ENCODE results near the gene FOXR1. TPM values are rescaled to one million over a fixed set of nuclear protein-coding genes. Genes with fewer than 3 reads are reported as not detected.
A peak's percentile ranks its signal among the peaks of the same experiment; 100 is the strongest.

Gene FOXR1
- total RNA-seq, 4 donors from 2014 or later = not detected

DNA sequence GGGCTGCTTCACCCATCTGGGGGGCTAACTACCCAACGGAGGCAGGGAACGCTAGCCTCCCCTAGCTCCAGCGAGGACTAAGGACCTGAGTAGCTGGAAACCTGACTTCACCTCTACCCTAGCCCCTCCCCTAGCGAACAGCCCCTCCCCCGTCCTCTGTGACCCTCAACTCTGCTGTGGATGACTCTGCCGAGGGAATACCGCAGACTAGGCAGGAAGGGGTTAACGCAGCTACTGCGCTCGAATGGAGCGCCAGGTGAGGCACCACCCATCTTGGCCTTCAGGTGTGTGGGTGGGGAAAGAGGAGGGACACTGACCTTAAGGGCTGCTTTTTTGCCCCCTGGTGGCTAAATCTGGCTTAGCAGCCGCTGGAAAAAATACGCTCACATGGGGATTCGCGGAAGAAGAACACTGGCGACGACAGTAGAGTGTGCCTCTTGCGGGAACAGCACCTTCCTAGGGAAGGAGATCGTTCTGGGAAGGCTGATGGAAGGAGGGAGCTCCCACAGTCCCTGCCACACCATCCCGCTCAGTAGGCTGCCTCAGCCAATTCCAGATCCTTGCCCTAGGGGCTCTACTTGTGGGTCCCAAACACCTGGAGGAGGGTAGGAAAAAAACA is 41.4 kb upstream of the FOXR1 start:
- TF ChIP-seq POLR2A (IDR thresholded peaks at IDR 0.05) (no peak), EP300 (IDR thresholded peaks at IDR 0.05) (no peak), POLR2AphosphoS5 (IDR thresholded peaks at IDR 0.05) (peak in 1 of 3 donors; percentile 10)
- TF ChIP-seq, protein P1, sequence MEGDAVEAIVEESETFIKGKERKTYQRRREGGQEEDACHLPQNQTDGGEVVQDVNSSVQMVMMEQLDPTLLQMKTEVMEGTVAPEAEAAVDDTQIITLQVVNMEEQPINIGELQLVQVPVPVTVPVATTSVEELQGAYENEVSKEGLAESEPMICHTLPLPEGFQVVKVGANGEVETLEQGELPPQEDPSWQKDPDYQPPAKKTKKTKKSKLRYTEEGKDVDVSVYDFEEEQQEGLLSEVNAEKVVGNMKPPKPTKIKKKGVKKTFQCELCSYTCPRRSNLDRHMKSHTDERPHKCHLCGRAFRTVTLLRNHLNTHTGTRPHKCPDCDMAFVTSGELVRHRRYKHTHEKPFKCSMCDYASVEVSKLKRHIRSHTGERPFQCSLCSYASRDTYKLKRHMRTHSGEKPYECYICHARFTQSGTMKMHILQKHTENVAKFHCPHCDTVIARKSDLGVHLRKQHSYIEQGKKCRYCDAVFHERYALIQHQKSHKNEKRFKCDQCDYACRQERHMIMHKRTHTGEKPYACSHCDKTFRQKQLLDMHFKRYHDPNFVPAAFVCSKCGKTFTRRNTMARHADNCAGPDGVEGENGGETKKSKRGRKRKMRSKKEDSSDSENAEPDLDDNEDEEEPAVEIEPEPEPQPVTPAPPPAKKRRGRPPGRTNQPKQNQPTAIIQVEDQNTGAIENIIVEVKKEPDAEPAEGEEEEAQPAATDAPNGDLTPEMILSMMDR (IDR thresholded peaks at IDR 0.05) = peak; percentile 92 to 97
- Histone ChIP-seq H3K27ac (peak overlapping the region; percentile 96), H3K9me3 (no peaks in the 10 kb centered on the region), H3K4me1 (peaks cover 50% of the 10 kb centered on the region), H3K27me3 (no peaks in the 10 kb centered on the region), H3K36me3 (no peaks in the 10 kb centered on the region), H3K4me3 (peak overlapping the region; percentile 77)
- 3% methylated on average over 17 of the region's 20 CpGs for WGBS
- DNase-seq (ENCODE audit: low spot score in 2 of 2) = peak; percentile 90 to 93

DNA sequence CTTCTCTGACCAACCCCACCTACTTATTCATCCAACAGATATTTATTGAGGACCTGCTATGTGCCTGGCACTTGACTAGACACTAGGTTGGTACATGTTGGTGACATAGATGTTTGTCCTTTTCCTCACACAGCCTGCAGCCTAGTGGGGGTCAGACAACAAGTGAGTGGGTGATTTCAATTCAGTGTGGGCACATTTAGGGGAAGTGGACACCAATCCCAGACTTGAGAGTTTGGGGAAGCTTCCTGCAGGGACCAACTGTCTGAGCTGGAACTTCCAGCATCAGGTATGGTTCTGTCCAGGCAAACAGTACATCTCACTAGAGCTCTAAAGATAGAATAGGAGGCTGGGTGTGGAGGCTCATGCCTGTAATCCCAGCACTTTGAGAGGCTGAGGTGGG is 40.0 kb upstream of the FOXR1 start:
- no peak overlapping the region for H3K27ac ChIP-seq
- no peaks in the 10 kb centered on the region for H3K9me3 ChIP-seq
- H3K36me3 ChIP-seq = no peaks in the 10 kb centered on the region
- TF ChIP-seq POLR2AphosphoS5 (IDR thresholded peaks at IDR 0.05) (no peak), POLR2A (IDR thresholded peaks at IDR 0.05) (no peak), EP300 (IDR thresholded peaks at IDR 0.05) (no peak)
- TF ChIP-seq, protein P1 (IDR thresholded peaks at IDR 0.05) = no peak
- no peaks in the 10 kb centered on the region for H3K27me3 ChIP-seq
- H3K4me3 ChIP-seq = no peak overlapping the region
- no peak for DNase-seq (ENCODE audit: low spot score in 2 of 2)
- peaks cover 42% of the 10 kb centered on the region for H3K4me1 ChIP-seq

DNA sequence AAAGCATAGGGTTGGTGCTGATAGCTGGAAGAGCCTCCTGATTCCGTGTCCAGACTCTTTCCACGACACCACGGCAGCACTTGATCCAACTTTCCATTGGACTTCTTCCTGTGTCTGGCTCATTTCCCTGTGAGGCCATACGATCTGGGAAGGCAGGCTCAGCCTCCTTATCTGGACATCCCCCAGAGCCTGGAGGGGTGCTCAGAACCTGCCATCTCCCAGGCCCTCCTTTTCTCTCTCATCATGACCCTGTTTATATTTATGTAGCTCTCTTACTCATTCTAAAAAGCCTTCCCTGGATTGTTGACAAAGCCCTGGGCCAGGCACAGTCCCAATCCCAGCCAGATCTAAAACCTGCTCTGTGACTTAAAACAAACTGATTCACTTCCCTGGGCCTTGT is 38.1 kb upstream of the FOXR1 start:
- TF ChIP-seq, protein P1 (IDR thresholded peaks at IDR 0.05) = no peak
- no peak for TF ChIP-seq POLR2A (IDR thresholded peaks at IDR 0.05)
- no peak for TF ChIP-seq POLR2AphosphoS5 (IDR thresholded peaks at IDR 0.05)
- no peak for TF ChIP-seq EP300 (IDR thresholded peaks at IDR 0.05)
- H3K4me1 ChIP-seq = peaks cover 23% of the 10 kb centered on the region
- H3K4me3 ChIP-seq = no peak overlapping the region
- H3K27me3 ChIP-seq = no peaks in the 10 kb centered on the region
- no peaks in the 10 kb centered on the region for H3K36me3 ChIP-seq
- 2% methylated on average over 4 of the region's 4 CpGs for WGBS
- no peak overlapping the region for H3K27ac ChIP-seq
- H3K9me3 ChIP-seq = no peaks in the 10 kb centered on the region
- DNase-seq (ENCODE audit: low spot score in 2 of 2) = no peak

DNA sequence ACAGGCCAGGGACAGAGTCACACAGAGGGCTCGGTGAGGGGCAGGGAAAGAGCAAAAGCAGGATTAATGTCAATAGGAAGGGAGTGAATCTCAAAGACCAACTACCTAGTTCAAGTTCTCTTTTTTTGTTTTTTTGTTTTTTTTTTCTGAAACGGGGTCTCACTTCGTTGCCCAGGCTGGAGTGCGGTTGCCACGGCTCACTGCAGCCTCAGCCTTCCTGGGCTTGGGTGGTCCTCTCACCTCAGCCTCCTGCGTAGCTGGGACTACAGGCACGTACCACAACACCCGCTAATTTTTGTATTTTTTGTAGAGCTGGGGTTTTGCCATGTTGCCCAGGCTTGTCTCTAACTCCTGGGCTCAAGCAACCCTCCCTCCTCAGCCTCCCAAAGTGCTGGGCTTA is 36.2 kb upstream of the FOXR1 start:
- TF ChIP-seq POLR2A (IDR thresholded peaks at IDR 0.05) (no peak), POLR2AphosphoS5 (IDR thresholded peaks at IDR 0.05) (no peak), EP300 (IDR thresholded peaks at IDR 0.05) (no peak)
- TF ChIP-seq, protein P1 (IDR thresholded peaks at IDR 0.05) = no peak
- Histone ChIP-seq H3K9me3 (no peaks in the 10 kb centered on the region), H3K4me3 (no peak overlapping the region), H3K27me3 (no peaks in the 10 kb centered on the region), H3K4me1 (peaks cover 20% of the 10 kb centered on the region), H3K27ac (no peak overlapping the region), H3K36me3 (no peaks in the 10 kb centered on the region)
- 83% methylated on average over 8 of the region's 8 CpGs for WGBS
- DNase-seq (ENCODE audit: low spot score in 2 of 2) = no peak

DNA sequence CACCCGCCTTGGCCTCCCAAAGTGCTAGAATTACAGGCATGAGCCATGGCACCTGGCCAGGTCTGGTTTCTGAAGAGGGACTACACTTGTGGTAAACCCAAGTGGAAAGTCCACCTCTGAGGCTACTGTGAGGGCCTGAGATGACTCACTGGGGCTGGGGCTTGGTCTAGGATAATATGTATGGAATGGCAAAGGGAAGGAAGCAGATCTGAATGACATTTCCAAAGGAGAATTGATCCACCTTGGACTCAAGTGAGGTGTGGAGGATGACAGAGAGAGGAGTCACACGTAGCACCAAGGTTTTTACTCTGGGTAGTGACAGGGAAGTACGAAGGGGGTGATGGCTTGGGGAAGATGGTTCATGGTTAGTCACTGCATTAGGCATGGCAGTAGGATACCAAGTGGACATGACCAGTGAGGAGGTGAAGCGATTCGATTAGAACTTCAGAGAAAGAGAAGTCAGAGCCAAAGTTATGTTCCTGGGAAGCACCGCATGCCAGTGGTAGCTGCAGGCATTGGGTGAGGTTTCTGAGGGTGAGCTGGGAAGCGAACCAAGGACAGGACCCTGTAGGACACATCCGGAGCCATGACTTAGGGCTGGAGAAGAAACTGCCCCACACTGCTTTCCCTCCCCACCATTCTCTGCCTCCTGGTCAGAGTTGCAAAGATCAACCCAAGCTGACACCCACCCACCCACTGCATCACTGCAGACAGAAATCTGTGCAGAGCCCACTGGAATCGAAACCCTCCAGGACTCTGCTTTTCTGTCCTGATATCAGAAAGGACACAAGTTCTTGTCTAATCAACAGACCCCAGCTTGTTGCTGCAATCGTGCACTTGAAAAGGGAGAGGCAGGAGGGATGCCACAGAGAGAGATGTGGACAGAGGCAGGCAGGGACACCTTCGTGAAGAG is 32.8 kb upstream of the FOXR1 start:
- WGBS = 66% methylated on average over 11 of the region's 11 CpGs

More for the DNA sequence above, 32.8 kb upstream of the FOXR1 start:
- TF ChIP-seq, protein P1 (IDR thresholded peaks at IDR 0.05) = no peak
- TF ChIP-seq POLR2A (IDR thresholded peaks at IDR 0.05) = no peak
- no peak for TF ChIP-seq POLR2AphosphoS5 (IDR thresholded peaks at IDR 0.05)
- no peak for TF ChIP-seq EP300 (IDR thresholded peaks at IDR 0.05)
- peaks cover 4% of the 10 kb centered on the region for H3K27me3 ChIP-seq
- no peak overlapping the region for H3K4me3 ChIP-seq
- H3K9me3 ChIP-seq = no peaks in the 10 kb centered on the region
- no peaks in the 10 kb centered on the region for H3K36me3 ChIP-seq
- H3K27ac ChIP-seq = no peak overlapping the region
- peaks cover 8% of the 10 kb centered on the region for H3K4me1 ChIP-seq
- DNase-seq (ENCODE audit: low spot score in 2 of 2) = no peak

Data from suprapubic skin (tissue), 4 donors.